HUES64 (cell line): ENCODE measurements around the gene HMGN4.

Source experiments
- H3K27ac ChIP-seq: 2 replicates; pipeline ENCODE4 v1.7.0; 2013; ENCODE audit warnings: low read depth, low read length, inconsistent platforms
- H3K27me3 ChIP-seq: 2 replicates; pipeline ENCODE4 v1.6.1; 2013; ENCODE audit warnings: mild to moderate bottlenecking, low read length; ENCODE audit not compliant: insufficient read depth
- H3K36me3 ChIP-seq: 2 replicates; pipeline ENCODE4 v1.6.1; 2013; ENCODE audit warnings: mild to moderate bottlenecking, low read length; ENCODE audit not compliant: insufficient read depth
- H3K4me1 ChIP-seq: 2 replicates; pipeline ENCODE4 v1.6.1; 2013; ENCODE audit warnings: mild to moderate bottlenecking, low read length, moderate library complexity; ENCODE audit not compliant: insufficient read depth
- H3K4me3 ChIP-seq: 2 replicates; pipeline ENCODE4 v1.5.1; 2013; ENCODE audit warnings: mild to moderate bottlenecking, low read length, moderate library complexity
- H3K9ac ChIP-seq: 2 replicates; pipeline ENCODE4 v1.6.1; 2013; ENCODE audit warnings: mild to moderate bottlenecking, low read depth, low read length
- H3K9me3 ChIP-seq: 2 replicates; pipeline ENCODE4 v1.6.1; 2013; ENCODE audit warnings: low read depth, low read length; ENCODE audit not compliant: insufficient read depth
- WGBS: fragments of 150-250, 120-280 bp; methylation state at CpG from one replicate; pipeline ENCODE4 v1.1.7; 2013; ENCODE audit warnings: missing lambda C conversion rate; 5-methylcytosine and 5-hydroxymethylcytosine counted together

The HMGN4 gene

DNA sequence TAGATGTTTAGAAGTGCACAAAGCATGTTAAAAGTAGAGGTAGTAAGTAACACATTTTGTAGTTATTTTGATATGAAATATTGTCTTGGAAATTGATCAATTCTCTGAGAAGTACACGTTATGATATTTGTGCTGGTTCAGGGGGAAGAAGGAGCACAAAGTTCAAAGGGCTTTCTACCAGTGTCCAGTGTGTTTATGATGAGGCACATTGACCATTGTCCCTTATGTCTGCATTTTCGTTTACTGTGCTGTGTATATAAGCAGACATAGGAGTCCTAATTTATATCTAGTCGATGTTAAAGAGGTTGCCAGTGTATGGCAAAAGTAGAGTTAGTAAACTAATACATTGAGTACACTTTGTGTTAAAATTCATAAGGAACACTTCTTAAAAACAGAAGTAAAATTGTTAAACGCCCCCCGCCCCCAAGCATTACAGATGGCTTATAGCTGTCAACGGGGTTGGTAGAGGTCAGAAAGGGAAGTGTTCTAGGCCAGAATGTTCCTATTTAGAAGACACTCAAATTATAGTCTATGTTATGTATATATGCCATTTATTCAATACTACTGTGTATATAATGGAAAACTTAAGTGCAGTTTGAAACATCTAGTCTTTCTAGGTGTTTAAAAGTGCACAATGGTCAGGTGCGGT lies 13.3 kb upstream of the HMGN4 start:
- Histone ChIP-seq H3K9me3 (no peaks in the 10 kb centered on the region), H3K4me3 (no peak overlapping the region), H3K9ac (no peak overlapping the region), H3K27me3 (no peaks in the 10 kb centered on the region), H3K4me1 (peaks cover 38% of the 10 kb centered on the region), H3K36me3 (no peaks in the 10 kb centered on the region), H3K27ac (no peak overlapping the region)
- 93% methylated on average over 7 of the region's 7 CpGs for WGBS

DNA sequence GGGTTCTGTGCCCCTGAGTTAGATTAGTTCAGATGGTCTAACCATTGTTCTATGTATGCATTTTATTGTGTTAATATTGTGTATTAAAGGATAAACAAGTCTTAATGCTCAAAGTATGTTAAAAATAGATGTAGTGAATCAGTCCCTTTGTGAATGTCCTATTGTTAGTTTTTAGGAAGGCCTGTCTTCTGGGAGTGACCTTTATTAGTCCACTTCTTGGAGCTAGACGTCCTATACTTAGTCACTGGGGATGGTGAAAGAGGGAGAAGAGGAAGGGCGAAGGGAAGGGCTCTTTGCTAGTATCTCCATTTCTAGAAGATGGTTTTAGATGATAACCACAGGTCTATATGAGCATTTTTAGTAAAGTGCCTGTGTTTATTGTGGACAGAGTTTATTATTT lies 12.3 kb upstream of the HMGN4 start:
- WGBS = 95% methylated on average over 2 of the region's 2 CpGs
- H3K9ac ChIP-seq = no peak overlapping the region

DNA sequence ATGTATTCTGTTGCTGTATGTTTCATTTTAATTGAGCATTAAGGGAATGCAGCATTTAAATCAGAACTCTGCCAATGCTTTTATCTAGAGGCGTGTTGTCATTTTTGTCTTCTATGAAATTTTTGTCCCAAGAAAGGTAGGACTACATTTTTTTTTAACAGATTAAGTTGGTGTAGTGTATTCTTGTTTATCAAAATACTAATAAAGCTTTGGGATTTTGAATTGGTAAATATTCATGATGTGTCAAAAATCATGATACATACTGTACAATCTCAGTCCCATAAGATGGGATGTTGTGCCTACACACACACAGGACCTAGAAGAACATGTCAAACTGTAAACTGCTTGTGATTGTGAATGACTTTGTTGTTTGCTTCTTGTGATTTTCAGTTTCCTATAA lies 11.2 kb upstream of the HMGN4 start:
- Histone ChIP-seq H3K9me3 (no peaks in the 10 kb centered on the region), H3K27ac (no peak overlapping the region), H3K4me3 (no peak overlapping the region), H3K36me3 (no peaks in the 10 kb centered on the region), H3K4me1 (peaks cover 34% of the 10 kb centered on the region), H3K9ac (no peak overlapping the region), H3K27me3 (no peaks in the 10 kb centered on the region)
- 96% methylated on average over 1 of the region's 1 CpG for WGBS

More for the DNA sequence above, 12.3 kb upstream of the HMGN4 start:
- peaks cover 34% of the 10 kb centered on the region for H3K4me1 ChIP-seq
- H3K27ac ChIP-seq = no peak overlapping the region
- no peaks in the 10 kb centered on the region for H3K27me3 ChIP-seq
- no peaks in the 10 kb centered on the region for H3K36me3 ChIP-seq
- no peaks in the 10 kb centered on the region for H3K9me3 ChIP-seq
- no peak overlapping the region for H3K4me3 ChIP-seq

GRCh38 chr6:26530203-26530602 lies 8.0 kb upstream of the HMGN4 start:
- Histone ChIP-seq H3K36me3 (no peaks in the 10 kb centered on the region), H3K4me1 (peaks cover 31% of the 10 kb centered on the region), H3K9ac (no peak overlapping the region), H3K27me3 (no peaks in the 10 kb centered on the region), H3K9me3 (no peaks in the 10 kb centered on the region), H3K4me3 (no peak overlapping the region), H3K27ac (no peak overlapping the region)
- WGBS = 95% methylated on average over 2 of the region's 2 CpGs

- no peak overlapping the region for H3K27ac ChIP-seq
- WGBS = 100% methylated on average over 1 of the region's 1 CpG
These were observed 6.3 kb upstream of the HMGN4 start for GRCh38 chr6:26531897-26532296.

GRCh38 chr6:26532699-26533531 lies 5.3 kb upstream of the HMGN4 start:
- H3K27me3 ChIP-seq = no peaks in the 10 kb centered on the region
- WGBS = 3% methylated on average over 26 of the region's 28 CpGs
- H3K4me1 ChIP-seq = peaks cover 33% of the 10 kb centered on the region
- peak overlapping the region; percentile 89 for H3K9ac ChIP-seq
- no peaks in the 10 kb centered on the region for H3K9me3 ChIP-seq
- H3K27ac ChIP-seq = peak overlapping the region; percentile 72
- H3K36me3 ChIP-seq = no peaks in the 10 kb centered on the region
- peak overlapping the region; percentile 93 for H3K4me3 ChIP-seq

More at GRCh38 chr6:26531897-26532296, 6.3 kb upstream of the HMGN4 start:
- Histone ChIP-seq H3K36me3 (no peaks in the 10 kb centered on the region), H3K4me1 (peaks cover 39% of the 10 kb centered on the region), H3K9me3 (no peaks in the 10 kb centered on the region), H3K4me3 (no peak overlapping the region), H3K9ac (no peak overlapping the region), H3K27me3 (no peaks in the 10 kb centered on the region)

GRCh38 chr6:26533532-26533931 lies 4.6 kb upstream of the HMGN4 start:
- no peak overlapping the region for H3K27ac ChIP-seq
- no peaks in the 10 kb centered on the region for H3K36me3 ChIP-seq
- H3K4me1 ChIP-seq = peaks cover 27% of the 10 kb centered on the region
- H3K27me3 ChIP-seq = no peaks in the 10 kb centered on the region
- H3K9ac ChIP-seq = peak overlapping the region; percentile 89; the same call in 1 of the 2 replicates
- no peaks in the 10 kb centered on the region for H3K9me3 ChIP-seq
- peak overlapping the region; percentile 93 for H3K4me3 ChIP-seq
- WGBS = no CpG with 5 or more reads among the region's 1 CpG

DNA sequence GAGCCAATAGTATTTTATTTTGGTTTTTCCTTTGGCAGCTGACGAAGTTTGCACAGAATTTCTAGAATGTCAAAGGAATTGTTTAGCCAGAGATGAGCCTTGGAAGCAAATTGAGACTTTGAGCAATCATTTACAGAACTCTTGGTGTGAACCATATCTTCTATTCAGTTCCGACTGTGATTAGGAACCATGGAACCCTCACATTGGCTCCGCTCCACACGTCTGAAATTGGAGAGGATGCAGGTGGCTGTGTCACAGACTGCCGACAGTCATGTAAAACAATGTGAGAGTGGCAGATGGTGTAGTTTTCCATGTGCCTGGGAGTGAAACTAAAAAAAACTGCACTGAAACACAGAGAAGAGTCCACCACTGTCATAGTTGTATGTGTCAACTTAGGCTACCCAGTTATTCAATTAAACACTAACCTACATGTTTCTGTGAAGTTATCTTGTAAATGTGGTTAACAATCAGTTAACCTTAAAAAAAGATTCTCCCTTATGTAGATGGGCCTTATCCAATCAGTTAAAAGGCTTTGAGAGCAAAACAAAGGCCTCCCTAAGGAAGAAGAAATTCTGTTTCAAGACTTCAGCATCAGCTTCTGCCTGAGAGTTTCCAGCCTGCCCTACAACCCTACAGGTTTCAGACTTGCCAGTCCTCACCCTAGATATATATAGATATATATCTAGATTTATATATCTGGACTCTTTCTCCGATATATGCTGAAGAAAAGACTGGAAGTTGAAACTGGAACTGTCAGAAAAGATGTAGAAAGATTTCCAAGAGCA lies 3.3 kb upstream of the HMGN4 start:
- peaks cover 18% of the 10 kb centered on the region for H3K4me1 ChIP-seq
- no peak overlapping the region; the same call in 1 of the 2 replicates for H3K4me3 ChIP-seq
- 76% methylated on average over 5 of the region's 6 CpGs for WGBS
- no peaks in the 10 kb centered on the region for H3K36me3 ChIP-seq
- no peak overlapping the region for H3K27ac ChIP-seq
- H3K9ac ChIP-seq = no peak overlapping the region
- H3K27me3 ChIP-seq = no peaks in the 10 kb centered on the region
- H3K9me3 ChIP-seq = no peaks in the 10 kb centered on the region

- Histone ChIP-seq H3K4me3 (peak overlapping the region; percentile 81), H3K27ac (0 out of 2 replicates have a peak overlapping the region, but pooled peaks have one; percentile 6), H3K9ac (peak overlapping the region; percentile 61), H3K36me3 (no peaks in the 10 kb centered on the region), H3K4me1 (peaks cover 19% of the 10 kb centered on the region), H3K9me3 (no peaks in the 10 kb centered on the region), H3K27me3 (no peaks in the 10 kb centered on the region)
- WGBS = 22% methylated on average over 12 of the region's 12 CpGs
These were observed 1.5 kb upstream of the HMGN4 start for GRCh38 chr6:26536571-26537159.

- Histone ChIP-seq H3K27ac (peak overlapping the region; percentile 80; the same call in 1 of the 2 replicates), H3K27me3 (no peaks in the 10 kb centered on the region), H3K9me3 (no peaks in the 10 kb centered on the region), H3K36me3 (peaks cover 2% of the 10 kb centered on the region), H3K4me1 (peaks cover 19% of the 10 kb centered on the region), H3K4me3 (peak overlapping the region; percentile 81), H3K9ac (peak overlapping the region; percentile 73)
- WGBS = under 1% methylated on average over 37 of the region's 37 CpGs
These were observed 863 bp upstream of the HMGN4 start for GRCh38 chr6:26537160-26537845.
